ENCODE data around the gene ACAA2. TPM values are rescaled to one million over a fixed set of nuclear protein-coding genes. Genes with fewer than 3 reads are reported as not detected.
A peak's percentile ranks its signal among the peaks of the same experiment; 100 is the strongest.

The ACAA2 gene
- total RNA-seq, 6 experiments from 2014 or later = 312 to 644 (median 421) TPM

DNA sequence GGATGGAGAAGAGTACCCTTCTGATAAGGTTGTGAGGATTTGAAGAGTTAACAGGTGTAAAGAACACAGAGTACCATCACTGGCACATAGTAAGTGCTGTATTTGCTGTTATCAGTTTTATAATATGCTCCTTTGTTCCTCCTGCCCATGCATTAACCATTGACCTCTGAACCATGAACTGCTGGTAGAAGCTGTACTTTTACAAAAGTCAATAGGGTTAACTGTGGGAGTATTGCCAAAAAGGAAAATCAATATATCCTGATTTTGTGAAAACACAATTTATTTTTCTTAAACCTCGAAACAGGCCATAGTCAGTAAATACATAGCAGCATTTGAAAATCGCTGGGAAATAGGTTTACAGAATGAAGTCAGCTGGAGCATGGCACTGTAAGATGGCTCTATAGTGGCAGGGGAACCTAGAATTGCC lies 18.9 kb upstream of the ACAA2 start:
- DNase-seq (no peak), ATAC-seq (peak; percentile 44 to 82 (median 61))
- no peaks in the 10 kb centered on the region for H3K36me3 ChIP-seq
- no peaks in the 10 kb centered on the region for H3K27me3 ChIP-seq
- no peak for TF ChIP-seq POLR2A (IDR thresholded peaks at IDR 0.05)
- TF ChIP-seq, protein P1, sequence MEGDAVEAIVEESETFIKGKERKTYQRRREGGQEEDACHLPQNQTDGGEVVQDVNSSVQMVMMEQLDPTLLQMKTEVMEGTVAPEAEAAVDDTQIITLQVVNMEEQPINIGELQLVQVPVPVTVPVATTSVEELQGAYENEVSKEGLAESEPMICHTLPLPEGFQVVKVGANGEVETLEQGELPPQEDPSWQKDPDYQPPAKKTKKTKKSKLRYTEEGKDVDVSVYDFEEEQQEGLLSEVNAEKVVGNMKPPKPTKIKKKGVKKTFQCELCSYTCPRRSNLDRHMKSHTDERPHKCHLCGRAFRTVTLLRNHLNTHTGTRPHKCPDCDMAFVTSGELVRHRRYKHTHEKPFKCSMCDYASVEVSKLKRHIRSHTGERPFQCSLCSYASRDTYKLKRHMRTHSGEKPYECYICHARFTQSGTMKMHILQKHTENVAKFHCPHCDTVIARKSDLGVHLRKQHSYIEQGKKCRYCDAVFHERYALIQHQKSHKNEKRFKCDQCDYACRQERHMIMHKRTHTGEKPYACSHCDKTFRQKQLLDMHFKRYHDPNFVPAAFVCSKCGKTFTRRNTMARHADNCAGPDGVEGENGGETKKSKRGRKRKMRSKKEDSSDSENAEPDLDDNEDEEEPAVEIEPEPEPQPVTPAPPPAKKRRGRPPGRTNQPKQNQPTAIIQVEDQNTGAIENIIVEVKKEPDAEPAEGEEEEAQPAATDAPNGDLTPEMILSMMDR (IDR thresholded peaks at IDR 0.05) = no peak
- 30% methylated on average over 2 of the region's 2 CpGs for WGBS (ENCODE audit: insufficient coverage, low coverage, low lambda C conversion rate, missing lambda C conversion rate)
- H3K9me3 ChIP-seq = no peaks in the 10 kb centered on the region
- H3K4me3 ChIP-seq = no peak overlapping the region
- H3K4me1 ChIP-seq = peaks cover 0 to 56% (median 26%) of the 10 kb centered on the region in 4 donors
- H3K27ac ChIP-seq = peak overlapping the region in 2 of 3 donors; percentile 83 to 91
- intact Hi-C loops (cut with DNase I) = no loop called here

DNA sequence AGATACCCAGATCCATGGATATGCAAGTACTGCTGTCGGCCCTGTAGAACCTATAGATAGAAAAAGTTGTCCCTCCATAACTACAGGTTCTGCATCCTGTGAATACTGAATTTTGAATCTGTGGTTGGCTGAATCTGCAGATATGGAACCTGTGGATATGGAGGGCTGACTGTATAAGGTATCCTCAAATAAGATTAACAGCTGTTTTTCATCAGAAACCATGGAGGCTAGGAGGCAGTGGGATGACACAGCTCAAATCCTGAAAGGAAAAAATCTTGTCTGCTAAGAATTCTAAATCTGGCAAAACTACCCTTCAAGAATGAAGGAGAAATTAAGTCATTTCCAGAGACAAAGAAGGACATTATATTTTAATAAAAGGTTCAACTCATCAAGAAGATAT lies 14.7 kb upstream of the ACAA2 start:
- no peak overlapping the region for H3K27ac ChIP-seq
- intact Hi-C loops (cut with DNase I) = no loop called here
- no peaks in the 10 kb centered on the region for H3K36me3 ChIP-seq
- no peak for TF ChIP-seq POLR2A (IDR thresholded peaks at IDR 0.05)
- TF ChIP-seq, protein P1 (IDR thresholded peaks at IDR 0.05) = no peak
- DNase-seq (no peak), ATAC-seq (no peak)
- H3K4me3 ChIP-seq = no peak overlapping the region
- H3K27me3 ChIP-seq = no peaks in the 10 kb centered on the region
- H3K9me3 ChIP-seq = no peaks in the 10 kb centered on the region
- H3K4me1 ChIP-seq = peaks cover 0 to 32% (median 12%) of the 10 kb centered on the region in 4 donors
- 100% methylated on average over 1 of the region's 1 CpG for WGBS (ENCODE audit: insufficient coverage, low coverage, low lambda C conversion rate, missing lambda C conversion rate)

DNA sequence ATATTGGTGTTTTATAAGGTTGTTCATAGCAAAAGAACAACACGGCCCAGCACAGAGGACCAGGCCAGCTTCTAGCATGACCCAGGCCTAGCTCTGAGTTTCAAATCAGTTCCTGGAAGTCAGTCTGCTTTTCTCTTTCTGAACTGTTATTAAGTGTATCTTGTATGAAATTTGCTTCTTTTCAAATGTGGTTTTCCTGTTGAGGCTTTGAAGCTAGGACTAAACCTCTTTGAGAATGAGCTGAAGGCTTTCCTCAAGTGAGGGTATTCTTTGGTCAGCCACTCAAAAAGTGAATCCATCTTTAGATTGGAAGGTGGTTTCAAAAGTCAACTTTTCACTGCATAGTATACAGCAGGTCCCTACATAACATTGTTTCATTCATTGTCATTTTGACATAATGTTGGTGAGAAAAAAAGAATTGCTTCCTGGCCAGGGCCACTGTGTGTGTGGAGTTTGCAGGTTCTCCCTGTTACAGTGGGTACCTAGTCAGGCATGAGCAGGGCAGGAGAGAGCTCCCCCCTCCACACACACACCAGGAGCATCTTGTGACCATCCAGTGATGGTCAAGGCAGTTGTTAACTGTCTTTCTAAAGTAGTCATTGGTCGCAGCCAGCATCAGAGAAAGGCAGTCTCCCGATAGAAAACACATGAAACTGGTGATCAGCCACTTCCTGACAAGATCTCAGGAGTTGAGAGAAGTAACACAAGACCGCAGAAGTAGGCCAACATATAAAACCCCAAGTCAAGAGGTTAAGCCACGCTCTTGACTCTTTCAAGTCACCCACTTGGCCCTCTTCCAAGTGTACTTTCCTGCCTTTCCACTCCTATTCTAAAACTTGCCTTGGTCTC lies 6.7 kb upstream of the ACAA2 start:
- peak in 2 of 4 donors; percentile 23 to 28 for ATAC-seq
- no peak for DNase-seq
- Histone ChIP-seq H3K4me1 (peaks cover 0 to 27% (median 6%) of the 10 kb centered on the region in 4 donors), H3K9me3 (no peaks in the 10 kb centered on the region), H3K27me3 (no peaks in the 10 kb centered on the region), H3K4me3 (no peak overlapping the region), H3K36me3 (no peaks in the 10 kb centered on the region), H3K27ac (peak overlapping the region in 1 of 3 donors; percentile 31)
- intact Hi-C loops (cut with DNase I) = no loop called here
- TF ChIP-seq, protein P1 (IDR thresholded peaks at IDR 0.05) = no peak
- no peak for TF ChIP-seq POLR2A (IDR thresholded peaks at IDR 0.05)
- WGBS (ENCODE audit: insufficient coverage, low coverage, low lambda C conversion rate, missing lambda C conversion rate) = 44% methylated on average over 3 of the region's 5 CpGs

DNA sequence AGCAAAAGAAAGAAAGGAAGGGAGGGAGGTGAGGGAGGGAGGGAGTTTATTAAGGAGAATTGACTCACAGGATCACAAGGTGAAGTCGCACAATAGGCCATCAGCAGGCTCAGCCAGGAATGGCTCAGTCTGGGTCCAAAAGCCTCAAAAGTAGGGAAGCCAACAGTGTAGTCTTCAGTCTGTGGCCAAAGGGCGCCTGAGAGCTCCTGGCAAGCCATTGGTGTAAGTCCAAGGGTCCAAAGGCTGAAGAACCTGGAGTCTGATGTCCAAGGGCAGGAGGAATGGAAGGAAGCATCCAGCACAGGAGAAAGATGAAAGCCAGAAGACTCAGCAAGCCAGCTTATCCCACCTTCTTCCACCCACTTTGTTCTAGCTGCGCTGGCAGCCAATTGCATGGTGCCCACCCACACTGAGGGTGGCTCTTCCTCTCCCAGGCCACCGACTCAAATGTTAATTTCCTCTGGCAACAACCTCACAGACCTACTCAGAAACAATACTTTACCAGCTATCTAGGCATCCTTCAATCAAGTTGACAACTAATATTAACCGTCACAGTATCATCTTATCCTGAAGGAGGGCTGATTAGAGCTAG lies 5.8 kb upstream of the ACAA2 start:
- peak overlapping the region in 1 of 3 donors; percentile 31 for H3K27ac ChIP-seq
- WGBS (ENCODE audit: insufficient coverage, low coverage, low lambda C conversion rate, missing lambda C conversion rate) = 32% methylated on average over 3 of the region's 5 CpGs
- DNase-seq (peak in 2 of 3 donors; percentile 68 to 75), ATAC-seq (peak; percentile 21 to 71 (median 65))
- intact Hi-C loops (cut with DNase I) = no loop called here
- no peaks in the 10 kb centered on the region for H3K9me3 ChIP-seq
- H3K4me1 ChIP-seq = peaks cover 0 to 27% (median 5%) of the 10 kb centered on the region in 4 donors
- H3K4me3 ChIP-seq = no peak overlapping the region
- no peaks in the 10 kb centered on the region for H3K36me3 ChIP-seq
- TF ChIP-seq POLR2A (IDR thresholded peaks at IDR 0.05) = no peak
- TF ChIP-seq, protein P1 (IDR thresholded peaks at IDR 0.05) = no peak
- H3K27me3 ChIP-seq = no peaks in the 10 kb centered on the region
